HepG2 (cell line): ENCODE measurements around the gene LIMS2. TPM values are rescaled to one million over a fixed set of nuclear protein-coding genes. Genes with fewer than 3 reads are reported as not detected.
A peak's percentile ranks its signal among the peaks of the same experiment; 100 is the strongest.

ENCODE experiments used
- ATAC-seq: fragments of 200-7000 bp; cut with Tn5 transposase; 3 replicates; pipeline ENCODE4 v1.9.1; 2020; ENCODE audit warnings: mild to moderate bottlenecking, moderate library complexity
- Bru-seq: library from RNA; stranded (reverse); fragments of 400-500 nt; gene quantifications from one replicate; lab custom pipeline; 2021; lab: Mats Ljungman, UMichigan
- BruChase-seq, 2 experiments: library from RNA; stranded (reverse); fragments of 400-500 nt; gene quantifications; one replicate each; lab custom pipeline; 2021; lab: Mats Ljungman, UMichigan
- BruUV-seq: library from RNA; stranded (reverse); fragments of 400-500 nt; replicated peaks from 2 replicates; lab custom pipeline; 2021; lab: Mats Ljungman, UMichigan
- CTCF ChIA-PET: fragments of 300-600 bp; formaldehyde crosslinking; extraction: SDS; loops from one replicate; lab custom pipeline; 2021; ENCODE audit warnings: low total read pairs, inconsistent platforms, low intra/inter-chr PET ratio; lab: Yijun Ruan, JAX
- POLR2A ChIA-PET: fragments of 350-600 bp; sonication (Branson Sonifier 250); formaldehyde crosslinking; loops from one replicate; lab custom pipeline; 2020; ENCODE audit warnings: antibody characterized with exemption, inconsistent platforms; lab: Yijun Ruan, JAX
- DNase-seq: peaks from one replicate; pipeline ENCODE4 v3.0.0-alpha.2; 2015; ENCODE audit warnings: low spot score
- FAIRE-seq: peaks from 3 replicates; lab custom pipeline; 2011; peaks lifted over from hg19 to GRCh38; lab: Jason Lieb, UNC
- H2AFZ ChIP-seq: one replicate; pipeline ENCODE4 v1.6.1; 2011; ENCODE audit warnings: low read length, inconsistent platforms
- H3K27ac ChIP-seq: fragments of 300-600 bp; 3 replicates; pipeline ENCODE4 v1.8.0; 2011; ENCODE audit warnings: mixed run types, mild to moderate bottlenecking, mixed read lengths, low read length, inconsistent platforms; ENCODE audit not compliant: insufficient read depth; ENCODE audit errors: extremely low read length
- H3K27me3 ChIP-seq, 2 experiments: fragments of 200-600 bp in 1 of 2; 2 replicates in 1 of 2; 3 replicates in 1 of 2; pipeline versions ENCODE4 v1.6.0 to v1.8.0; 2011; ENCODE audit warnings: low read length in 2 of 2, mild to moderate bottlenecking in 2 of 2, moderate library complexity in 2 of 2, inconsistent platforms in 1 of 2; ENCODE audit not compliant: insufficient read depth in 2 of 2, control insufficient read depth in 1 of 2
- H3K36me3 ChIP-seq, 2 experiments: fragments of 200-600 bp in 1 of 2; replicated peaks in 1 of 2; 2 replicates in 1 of 2; 3 replicates in 1 of 2; pipeline versions ENCODE4 v1.5.1 to v1.8.0; 2011; ENCODE audit warnings: low read length in 2 of 2, inconsistent platforms in 1 of 2; ENCODE audit not compliant: insufficient read depth in 2 of 2, control insufficient read depth in 1 of 2
- H3K4me1 ChIP-seq: 2 replicates; pipeline ENCODE4 v1.5.1; 2012; ENCODE audit warnings: low read length, inconsistent platforms; ENCODE audit not compliant: insufficient read depth
- H3K4me2 ChIP-seq: 2 replicates; pipeline ENCODE4 v1.6.0; 2011; ENCODE audit warnings: low read depth, low read length, inconsistent platforms
- H3K4me3 ChIP-seq, 3 experiments: fragments of 200-600 bp in 1 of 3; sonication (generic), shearing (Covaris generic) in 1 of 3; replicated peaks in 1 of 3; 2 replicates each; pipeline ENCODE4 v1.5.1; 2011 to 2016; ENCODE audit warnings: low read length in 3 of 3, inconsistent platforms in 2 of 3, low read depth in 2 of 3, mild to moderate bottlenecking in 2 of 3, control low read depth in 1 of 3, mixed read lengths in 1 of 3; ENCODE audit not compliant: insufficient read depth in 1 of 3
- H3K79me2 ChIP-seq: one replicate; pipeline ENCODE4 v1.6.1; 2011; ENCODE audit warnings: low read length, inconsistent platforms; ENCODE audit not compliant: insufficient read depth
- H3K9ac ChIP-seq: 2 replicates; pipeline ENCODE4 v1.6.0; 2011; ENCODE audit warnings: mild to moderate bottlenecking, low read depth, low read length, inconsistent platforms; ENCODE audit not compliant: insufficient read depth
- H3K9me3 ChIP-seq: 2 replicates; pipeline ENCODE4 v1.5.1; 2012; ENCODE audit warnings: mild to moderate bottlenecking, low read length
- H4K20me1 ChIP-seq: 2 replicates; pipeline ENCODE4 v1.6.0; 2011; ENCODE audit warnings: inconsistent platforms, mild to moderate bottlenecking, low read length, moderate library complexity; ENCODE audit not compliant: insufficient read depth
- CBX2 ChIP-seq, 2 experiments: fragments of 200-600 bp in 1 of 2; sonication (generic); formaldehyde crosslinking in 1 of 2; IDR thresholded peaks; 2 replicates each; pipeline versions ENCODE4 v1.7.0 to v1.8.1; 2018 to 2022; ENCODE audit warnings: low read depth in 2 of 2, low read length in 1 of 2, mild to moderate bottlenecking in 1 of 2, missing genetic modification reagents in 1 of 2
- EZH2 ChIP-seq: conservative IDR thresholded peaks from 2 replicates; pipeline ENCODE4 v1.6.1; 2012; ENCODE audit warnings: mild to moderate bottlenecking, low read depth, low read length, moderate library complexity
- GABPB1 ChIP-seq: IDR thresholded peaks from 2 replicates; pipeline ENCODE4 v1.6.1; 2016; ENCODE audit warnings: mild to moderate bottlenecking, missing genetic modification reagents, moderate library complexity, missing compliant biosample characterization
- HNRNPK ChIP-seq: fragments of 200-400 bp; formaldehyde crosslinking; IDR thresholded peaks from 2 replicates; pipeline ENCODE4 v1.6.1; 2018; ENCODE audit warnings: low read length, low read depth, moderate library complexity, mild to moderate bottlenecking; ENCODE audit not compliant: poor library complexity, severe bottlenecking
- PCBP1 ChIP-seq: fragments of 200-400 bp; formaldehyde crosslinking; IDR thresholded peaks from 2 replicates; pipeline ENCODE4 v1.6.1; 2017; ENCODE audit warnings: mild to moderate bottlenecking, low read depth, low read length, borderline replicate concordance
- RNF2 ChIP-seq: fragments of 450-650 bp; conservative IDR thresholded peaks from 2 replicates; pipeline ENCODE4 v1.6.1; 2016; ENCODE audit warnings: low read depth
- STAG1 ChIP-seq: sonication (generic); formaldehyde crosslinking; IDR thresholded peaks from 2 replicates; pipeline ENCODE4 v1.4.0; 2020; ENCODE audit warnings: missing genetic modification reagents
- ZBTB7B ChIP-seq: sonication (generic); formaldehyde crosslinking; IDR thresholded peaks from 2 replicates; pipeline ENCODE4 v1.4.0; 2020; ENCODE audit warnings: missing genetic modification reagents
- ZNF546 ChIP-seq: sonication (generic); formaldehyde crosslinking; conservative IDR thresholded peaks from 2 replicates; pipeline ENCODE4 v1.8.1; 2023; ENCODE audit warnings: mild to moderate bottlenecking, missing genetic modification reagents
- WGBS: methylation state at CpG from one replicate; pipeline ENCODE4 v1.1.6; 2017; ENCODE audit warnings: low lambda C conversion rate; 5-methylcytosine and 5-hydroxymethylcytosine counted together
- in situ Hi-C: cut with HindIII; loops from 2 replicates; pipeline ENCODE4 v1.10.0; 2017; ENCODE audit warnings: low pct_unique_long_range_greater_than_20kb; ENCODE audit not compliant: extremely low pct_ligation_motif_present
- intact Hi-C: fragments of 100-400 bp; cut with micrococcal nuclease; formaldehyde crosslinking; loops from one replicate; pipeline ENCODE4 v1.10.0; 2022; ENCODE audit not compliant: unreplicated experiment
- long read RNA-seq, 2 experiments: library from RNA in 1 of 2; library from polyadenylated mRNA in 1 of 2; stranded (forward) in 1 of 2; unstranded in 1 of 2; transcript quantifications; one replicate each; pipeline ENCODE4 v2.0.0, GENCODE V29; 2019 to 2022
- polyA minus RNA-seq, 3 experiments: library from RNA; depleted of rRNA, polyadenylated mRNA; stranded (reverse); fragments of >200 nt; gene quantifications; 2 replicates each; pipeline ENCODE4 v1.2.3, GENCODE V29; 2011; ENCODE audit warnings: low replicate concordance in 1 of 3
- polyA plus RNA-seq, 8 experiments: library from polyadenylated mRNA; depleted of rRNA in 3 of 8; stranded (reverse) in 7 of 8; unstranded in 1 of 8; fragments of >200 nt; fragmentation: Illumina TruSeq in 4 of 8; extraction: Trizol in 4 of 8; gene quantifications; 2 replicates each; pipeline versions ENCODE4 v1.2.1 to v1.2.3, GENCODE V29; 2011 to 2016; ENCODE audit warnings: low read depth in 4 of 8, missing spikeins in 1 of 8, mixed read lengths in 1 of 8; ENCODE audit not compliant: insufficient read depth in 1 of 8
- total RNA-seq, 5 experiments: library from RNA; depleted of rRNA; stranded (reverse); fragments of >200 nt; fragmentation: Illumina TruSeq; extraction: Trizol; gene quantifications; 2 replicates each; pipeline ENCODE4 v1.2.3, GENCODE V29; 2016; ENCODE audit warnings: low read depth in 1 of 5
- TF ChIP-seq, protein P1 (sequence below): sonication (generic); formaldehyde crosslinking; IDR thresholded peaks from 2 replicates; pipeline ENCODE4 v1.5.0; 2020; ENCODE audit warnings: mild to moderate bottlenecking, missing genetic modification reagents
- TF ChIP-seq, protein P2 (sequence below): sonication (generic); formaldehyde crosslinking; IDR thresholded peaks from 2 replicates; pipeline ENCODE4 v1.5.0; 2020; ENCODE audit warnings: mild to moderate bottlenecking, missing genetic modification reagents, moderate library complexity

Gene LIMS2, protein sequence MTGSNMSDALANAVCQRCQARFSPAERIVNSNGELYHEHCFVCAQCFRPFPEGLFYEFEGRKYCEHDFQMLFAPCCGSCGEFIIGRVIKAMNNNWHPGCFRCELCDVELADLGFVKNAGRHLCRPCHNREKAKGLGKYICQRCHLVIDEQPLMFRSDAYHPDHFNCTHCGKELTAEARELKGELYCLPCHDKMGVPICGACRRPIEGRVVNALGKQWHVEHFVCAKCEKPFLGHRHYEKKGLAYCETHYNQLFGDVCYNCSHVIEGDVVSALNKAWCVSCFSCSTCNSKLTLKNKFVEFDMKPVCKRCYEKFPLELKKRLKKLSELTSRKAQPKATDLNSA
- total RNA-seq (2016; rRNA removed; fragmentation: Illumina TruSeq; extraction: Trizol) (0.90 and 1.0 TPM in 2 replicates), polyA plus RNA-seq (2011; rRNA removed) (1.9 and 2.0 TPM in 2 replicates), polyA minus RNA-seq (2011; rRNA and poly(A)+ RNA removed; ENCODE audit: low replicate concordance) (0.07 and 4.5 TPM in 2 replicates), Bru-seq, nascent RNA (percentile 23 among the genes with signal in this experiment), BruChase-seq, experiment 1, labeled RNA remaining after a 6-hour chase (percentile 13 among the genes with signal in this experiment), BruChase-seq, experiment 2, labeled RNA remaining after a 2-hour chase (percentile 25 among the genes with signal in this experiment)
- total RNA-seq (2016; cell fraction: cytosol; rRNA removed; fragmentation: Illumina TruSeq; extraction: Trizol; ENCODE audit: low read depth), result 1.9 and 3.6 TPM in 2 replicates
- 0.85 and 1.2 TPM in 2 replicates for total RNA-seq (2016; cell fraction: insoluble cytoplasmic fraction; rRNA removed; fragmentation: Illumina TruSeq; extraction: Trizol)
- total RNA-seq (2016; cell fraction: membrane; rRNA removed; fragmentation: Illumina TruSeq; extraction: Trizol), result 2.6 and 3.9 TPM in 2 replicates
- total RNA-seq (2016; cell fraction: nucleus; rRNA removed; fragmentation: Illumina TruSeq; extraction: Trizol), result 0.56 and 0.81 TPM in 2 replicates
- polyA plus RNA-seq (2011; cell fraction: cytosol; rRNA removed), result 2.1 and 3.1 TPM in 2 replicates
- polyA plus RNA-seq (2011; cell fraction: nucleus; rRNA removed), result 2.0 and 2.2 TPM in 2 replicates
- polyA plus RNA-seq (2012), result 2.1 and 3.9 TPM in 2 replicates
- polyA plus RNA-seq (2016; cell fraction: cytosol; fragmentation: Illumina TruSeq; extraction: Trizol; ENCODE audit: low read depth), result 8.9 and 10.7 TPM in 2 replicates
- polyA plus RNA-seq (2016; cell fraction: insoluble cytoplasmic fraction; fragmentation: Illumina TruSeq; extraction: Trizol; ENCODE audit: low read depth), result 2.4 and 3.4 TPM in 2 replicates
- 8.6 and 9.2 TPM in 2 replicates for polyA plus RNA-seq (2016; cell fraction: membrane; fragmentation: Illumina TruSeq; extraction: Trizol; ENCODE audit: low read depth)
- 1.5 TPM in 2 replicates for polyA plus RNA-seq (2016; cell fraction: nucleus; fragmentation: Illumina TruSeq; extraction: Trizol; ENCODE audit: insufficient read depth, low read depth)
- polyA minus RNA-seq (2011; cell fraction: cytosol; rRNA and poly(A)+ RNA removed), result 1.2 and 1.9 TPM in 2 replicates
- 1.2 and 1.6 TPM in 2 replicates for polyA minus RNA-seq (2011; cell fraction: nucleus; rRNA and poly(A)+ RNA removed)
- long read RNA-seq, experiment 1, partial matches to known transcripts, result 2 of 3 reads
- long read RNA-seq, experiment 1, other reads (novel, unspliced or antisense), result 0 of 3 reads
- long read RNA-seq, experiment 2, partial matches to known transcripts, result 1 of 4 reads
- long read RNA-seq, experiment 2, other reads (novel, unspliced or antisense), result 0 of 4 reads

DNA sequence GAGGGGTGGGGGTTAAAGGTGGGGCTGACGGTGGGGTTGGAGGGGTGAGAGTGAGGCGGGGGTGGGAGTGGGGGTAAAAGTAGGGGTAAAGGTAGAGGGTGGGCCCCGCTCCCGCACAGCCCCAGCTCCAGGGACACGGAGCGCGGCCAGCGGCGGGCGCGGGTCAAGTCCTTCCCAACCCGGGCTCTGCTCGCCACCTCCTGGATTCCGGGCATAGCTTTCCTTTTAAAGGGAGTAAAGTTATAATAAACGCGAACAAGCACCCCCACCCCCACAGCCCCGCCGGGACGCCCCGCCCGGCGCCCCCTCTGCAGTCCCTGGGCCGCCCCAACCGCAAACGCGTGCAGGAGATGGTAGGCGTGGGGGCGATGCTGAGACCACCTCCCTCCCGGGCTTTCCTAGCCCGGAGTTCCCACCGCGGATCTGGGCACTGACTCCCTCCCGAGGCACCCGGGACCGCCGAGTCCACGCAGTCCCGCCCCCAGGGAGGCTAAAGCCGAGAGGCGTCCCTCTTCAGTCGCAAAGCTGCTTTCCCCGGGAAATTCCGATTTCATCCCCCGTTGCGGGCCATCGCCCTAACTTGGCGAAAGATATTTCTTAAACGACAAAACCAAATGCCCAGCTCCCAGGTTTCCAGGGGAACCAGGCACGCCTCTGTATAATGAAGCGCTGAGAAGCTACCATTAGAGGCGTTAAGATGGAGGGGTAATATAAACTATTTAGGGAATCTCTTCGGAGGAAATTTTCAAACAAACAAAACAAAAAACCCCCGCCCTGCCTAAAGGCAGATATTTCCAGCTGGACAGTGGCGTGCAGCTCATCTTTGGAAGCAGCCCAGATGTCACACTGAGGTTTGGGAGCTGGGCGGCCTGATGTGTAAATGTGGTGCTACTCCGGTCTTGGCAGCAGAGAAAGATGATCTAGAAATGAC, at the start of gene LIMS2:
Gene LIMS2, minus strand, starts transcription at position 200 of the 931 bp plus-strand sequence. CDS start 506 bp downstream, outside the sequence.
- BruUV-seq, result no TSS peak
- Histone ChIP-seq H2AFZ (no peak within 1 kb of the TSS), H3K4me1 (peaks cover 34% of the 10 kb centered on the region), H3K9me3 (no peaks in the 10 kb centered on the region), H4K20me1 (no peaks in the 10 kb centered on the region; the same call in 1 of the 2 replicates), H3K27ac (no peak within 1 kb of the TSS), H3K27me3 (peaks cover 22 to 86% of the 10 kb centered on the region in 2 experiments), H3K36me3 (no peaks in the 10 kb centered on the region), H3K79me2 (no peaks in the 10 kb centered on the region), H3K4me2 (peak within 1 kb of the TSS; percentile 94), H3K9ac (peak within 1 kb of the TSS; percentile 40; the same call in 1 of the 2 replicates), H3K4me3 (peak within 1 kb of the TSS; percentile 53 to 78 (median 54))
- POLR2A ChIA-PET, result interaction anchor here (0.5 to 1.3 kb wide), 2 partner anchors 25 to 184 kb away, joined by 3 read pairs; no protein-coding TSS in a partner anchor
- TF ChIP-seq PCBP1, result 0 out of 2 replicates have a peak, but pooled peaks have one; percentile 70
- TF ChIP-seq CBX2 (IDR thresholded peaks at IDR 0.05; ENCODE audit: low read depth, low read length), result peak; percentile 83
- 0 out of 2 replicates have a peak, but pooled peaks have one; percentile 72 for TF ChIP-seq CBX2 (CRISPR knock-in tag; IDR thresholded peaks at IDR 0.05; ENCODE audit: low read depth)
- TF ChIP-seq, protein P1, sequence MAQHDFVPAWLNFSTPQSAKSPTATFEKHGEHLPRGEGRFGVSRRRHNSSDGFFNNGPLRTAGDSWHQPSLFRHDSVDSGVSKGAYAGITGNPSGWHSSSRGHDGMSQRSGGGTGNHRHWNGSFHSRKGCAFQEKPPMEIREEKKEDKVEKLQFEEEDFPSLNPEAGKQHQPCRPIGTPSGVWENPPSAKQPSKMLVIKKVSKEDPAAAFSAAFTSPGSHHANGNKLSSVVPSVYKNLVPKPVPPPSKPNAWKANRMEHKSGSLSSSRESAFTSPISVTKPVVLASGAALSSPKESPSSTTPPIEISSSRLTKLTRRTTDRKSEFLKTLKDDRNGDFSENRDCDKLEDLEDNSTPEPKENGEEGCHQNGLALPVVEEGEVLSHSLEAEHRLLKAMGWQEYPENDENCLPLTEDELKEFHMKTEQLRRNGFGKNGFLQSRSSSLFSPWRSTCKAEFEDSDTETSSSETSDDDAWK, result no peak
- TF ChIP-seq ZBTB7B, result 0 out of 2 replicates have a peak, but pooled peaks have one; percentile 49
- peak; percentile 50 for TF ChIP-seq STAG1 (CRISPR knock-in tag)
- TF ChIP-seq ZNF546 (CRISPR knock-in tag), result no peak
- peak; percentile 96 for TF ChIP-seq HNRNPK
- TF ChIP-seq EZH2, result peak; percentile 96
- TF ChIP-seq GABPB1, result no peak
- TF ChIP-seq RNF2, result 0 out of 2 replicates have a peak, but pooled peaks have one; percentile 57
- TF ChIP-seq, protein P2, sequence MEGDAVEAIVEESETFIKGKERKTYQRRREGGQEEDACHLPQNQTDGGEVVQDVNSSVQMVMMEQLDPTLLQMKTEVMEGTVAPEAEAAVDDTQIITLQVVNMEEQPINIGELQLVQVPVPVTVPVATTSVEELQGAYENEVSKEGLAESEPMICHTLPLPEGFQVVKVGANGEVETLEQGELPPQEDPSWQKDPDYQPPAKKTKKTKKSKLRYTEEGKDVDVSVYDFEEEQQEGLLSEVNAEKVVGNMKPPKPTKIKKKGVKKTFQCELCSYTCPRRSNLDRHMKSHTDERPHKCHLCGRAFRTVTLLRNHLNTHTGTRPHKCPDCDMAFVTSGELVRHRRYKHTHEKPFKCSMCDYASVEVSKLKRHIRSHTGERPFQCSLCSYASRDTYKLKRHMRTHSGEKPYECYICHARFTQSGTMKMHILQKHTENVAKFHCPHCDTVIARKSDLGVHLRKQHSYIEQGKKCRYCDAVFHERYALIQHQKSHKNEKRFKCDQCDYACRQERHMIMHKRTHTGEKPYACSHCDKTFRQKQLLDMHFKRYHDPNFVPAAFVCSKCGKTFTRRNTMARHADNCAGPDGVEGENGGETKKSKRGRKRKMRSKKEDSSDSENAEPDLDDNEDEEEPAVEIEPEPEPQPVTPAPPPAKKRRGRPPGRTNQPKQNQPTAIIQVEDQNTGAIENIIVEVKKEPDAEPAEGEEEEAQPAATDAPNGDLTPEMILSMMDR (CRISPR knock-in tag), result peak; percentile 53
- 10% methylated on average over 34 of the region's 56 CpGs for WGBS
- in situ Hi-C loops (no loop called here), intact Hi-C loops (no loop called here)
- DNase-seq (no peak), FAIRE-seq (no peak), ATAC-seq (peak; percentile 58)
- CTCF ChIA-PET, result no interaction called here
